K562 (cell line): Measurements from ENCODE around the gene LYSMD1. TPM values are rescaled to one million over a fixed set of nuclear protein-coding genes. Genes with fewer than 3 reads are reported as not detected.

Experiments used
- BRCA1 ChIP-seq, 2 experiments: fragments of 450-650 bp in 1 of 2; sonication (generic) in 1 of 2; formaldehyde crosslinking in 1 of 2; IDR thresholded peaks; 2 replicates each; pipeline versions ENCODE4 v1.5.0 to v1.6.1; 2017 to 2020; ENCODE audit warnings: mild to moderate bottlenecking in 1 of 2, missing genetic modification reagents in 1 of 2
- CHCHD3 ChIP-seq: fragments of 250-450 bp; sonication (Bioruptor Pico); IDR thresholded peaks from 2 replicates; pipeline ENCODE4 v2.1.2; 2022; ENCODE audit warnings: mild to moderate bottlenecking
- ESRRB ChIP-seq: fragments of 250-450 bp; sonication (Bioruptor Pico); IDR thresholded peaks from 2 replicates; pipeline ENCODE4 v1.5.0; 2020; ENCODE audit warnings: mild to moderate bottlenecking, moderate library complexity, borderline replicate concordance
- HNRNPH1 ChIP-seq: fragments of 200-400 bp; formaldehyde crosslinking; optimal IDR thresholded peaks from 2 replicates; pipeline ENCODE3; 2017; ENCODE audit warnings: low read depth, mild to moderate bottlenecking, low read length, moderate library complexity
- NFIX ChIP-seq: fragments of 250-450 bp; sonication (Bioruptor Pico); IDR thresholded peaks from 2 replicates; pipeline ENCODE4 v1.4.0; 2020; ENCODE audit warnings: low read depth, mild to moderate bottlenecking, moderate library complexity
- SAFB ChIP-seq: fragments of 200-400 bp; formaldehyde crosslinking; IDR thresholded peaks from 2 replicates; pipeline ENCODE4 v1.6.1; 2017; ENCODE audit warnings: low read depth, low read length, borderline replicate concordance
- SIX5 ChIP-seq, 2 experiments: IDR thresholded peaks; 2 replicates each; pipeline ENCODE4 v1.6.1; 2011; ENCODE audit warnings: low read length in 2 of 2, borderline replicate concordance in 1 of 2, low read depth in 1 of 2, mild to moderate bottlenecking in 1 of 2, moderate library complexity in 1 of 2; ENCODE audit not compliant: insufficient read depth in 1 of 2
- SMAD3 ChIP-seq: fragments of 450-650 bp; formaldehyde crosslinking; conservative IDR thresholded peaks from 2 replicates; pipeline ENCODE4 v1.4.0; 2020; ENCODE audit warnings: mild to moderate bottlenecking
- SNRNP70 ChIP-seq: fragments of 200-400 bp; formaldehyde crosslinking; optimal IDR thresholded peaks from 2 replicates; pipeline ENCODE3; 2017; ENCODE audit warnings: low read depth, low read length
- TOE1 ChIP-seq, 2 experiments: fragments of 450-650 bp in 1 of 2; sonication (generic) in 1 of 2; formaldehyde crosslinking in 1 of 2; IDR thresholded peaks; 2 replicates each; pipeline versions ENCODE4 v1.7.1 to v1.8.0; 2016 to 2022; ENCODE audit warnings: borderline replicate concordance in 2 of 2, mild to moderate bottlenecking in 2 of 2, antibody characterized with exemption in 1 of 2, inconsistent platforms in 1 of 2, low read depth in 1 of 2, missing genetic modification reagents in 1 of 2, moderate library complexity in 1 of 2
- ZNF239 ChIP-seq: fragments of 250-450 bp; sonication (Bioruptor Pico); IDR thresholded peaks from 2 replicates; pipeline ENCODE4 v1.4.0; 2020; ENCODE audit warnings: mild to moderate bottlenecking
- ZNF436 ChIP-seq: fragments of 250-450, 450-650 bp; sonication (Bioruptor Pico); formaldehyde crosslinking; IDR thresholded peaks from 2 replicates; pipeline ENCODE4 v1.7.0; 2020; ENCODE audit warnings: mild to moderate bottlenecking
- ZNF584 ChIP-seq: fragments of 200-800 bp; sonication (Bioruptor generic); IDR thresholded peaks from 2 replicates; pipeline ENCODE4 v1.6.1; 2016; ENCODE audit warnings: low read depth, mild to moderate bottlenecking, missing genetic modification characterization, missing compliant biosample characterization
- polyA plus RNA-seq, 8 experiments: library from polyadenylated mRNA; depleted of rRNA in 4 of 8; stranded (reverse) in 5 of 8; unstranded in 3 of 8; fragments of >200 nt; fragmentation: Nextera tagmentation in 2 of 8; fragmentation: Illumina TruSeq in 1 of 8; extraction: Ambion mirVana in 2 of 8; extraction: Trizol in 1 of 8; gene quantifications; 2 replicates each; pipeline versions ENCODE4 v1.2.1 to v1.2.3, GENCODE V29; 2011 to 2014; ENCODE audit warnings: inconsistent platforms in 1 of 8, missing spikeins in 1 of 8
- total RNA-seq, 7 experiments: library from RNA; depleted of rRNA in 6 of 7; stranded (reverse); fragments of >200 nt in 6 of 7; fragmentation: Illumina TruSeq in 2 of 7; extraction: Trizol in 2 of 7; gene quantifications; 2 replicates each; pipeline versions ENCODE4 v1.2.1 to v1.2.3, GENCODE V29; 2011 to 2021; ENCODE audit warnings: low replicate concordance in 1 of 7
- TF ChIP-seq, protein P1 (sequence below): sonication (generic); formaldehyde crosslinking; IDR thresholded peaks from 2 replicates; pipeline ENCODE4 v1.8.0; 2022; ENCODE audit warnings: mild to moderate bottlenecking, missing genetic modification reagents
- TF ChIP-seq, protein P2 (sequence below): sonication (generic); formaldehyde crosslinking; IDR thresholded peaks from 2 replicates; pipeline ENCODE4 v1.9.0; 2022; ENCODE audit warnings: mild to moderate bottlenecking, missing genetic modification reagents
- TF ChIP-seq, protein P3 (sequence below): fragments of 450-650 bp; IDR thresholded peaks from 2 replicates; pipeline ENCODE4 v1.6.1; 2016; ENCODE audit warnings: low read depth

Gene LYSMD1
- total and polyA plus RNA-seq, 9 of the 15 experiments (the other 6 are each of a cell fraction or from before 2014, with no cell fraction given): 2.2 to 9.4 (median 6.0) TPM

DNA sequence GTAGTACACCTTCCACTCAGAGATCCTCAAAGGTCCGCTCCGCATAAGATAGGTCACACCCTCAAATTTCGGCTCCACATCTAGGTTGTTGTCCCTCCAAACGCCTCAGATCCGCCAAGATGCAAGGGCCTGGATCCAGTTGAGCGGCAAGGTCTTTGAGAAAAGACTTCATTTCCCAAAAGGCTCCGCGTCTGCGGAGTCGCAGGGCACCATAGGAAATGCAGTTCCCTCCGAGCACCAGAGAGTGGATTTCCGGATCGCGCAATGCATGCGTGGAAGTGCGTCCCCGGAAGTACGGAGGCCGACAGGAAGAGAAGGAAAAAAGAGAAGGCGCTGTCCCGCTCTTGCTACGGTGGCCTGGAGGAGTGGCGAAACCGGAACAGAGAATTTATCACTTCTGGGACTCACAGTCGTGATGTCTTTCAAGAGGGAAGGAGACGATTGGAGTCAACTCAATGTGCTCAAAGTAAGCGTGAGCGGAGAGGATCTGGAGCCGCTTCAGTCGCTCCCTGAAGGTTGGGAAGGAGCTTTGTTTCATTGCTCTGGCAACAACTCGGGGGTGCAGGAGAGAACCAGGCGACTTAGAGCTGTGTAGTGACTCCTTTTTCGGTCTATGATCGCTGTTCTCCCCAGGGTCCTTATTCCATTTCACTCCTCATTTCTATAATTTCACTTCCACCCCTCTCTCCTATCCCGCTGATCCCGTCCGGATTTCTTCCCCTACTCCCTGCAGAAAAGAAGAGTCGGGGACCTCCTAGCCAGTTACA is at the start of gene LYSMD1, which contains the start of gene SCNM1 (continued):
- TF ChIP-seq, protein P1, sequence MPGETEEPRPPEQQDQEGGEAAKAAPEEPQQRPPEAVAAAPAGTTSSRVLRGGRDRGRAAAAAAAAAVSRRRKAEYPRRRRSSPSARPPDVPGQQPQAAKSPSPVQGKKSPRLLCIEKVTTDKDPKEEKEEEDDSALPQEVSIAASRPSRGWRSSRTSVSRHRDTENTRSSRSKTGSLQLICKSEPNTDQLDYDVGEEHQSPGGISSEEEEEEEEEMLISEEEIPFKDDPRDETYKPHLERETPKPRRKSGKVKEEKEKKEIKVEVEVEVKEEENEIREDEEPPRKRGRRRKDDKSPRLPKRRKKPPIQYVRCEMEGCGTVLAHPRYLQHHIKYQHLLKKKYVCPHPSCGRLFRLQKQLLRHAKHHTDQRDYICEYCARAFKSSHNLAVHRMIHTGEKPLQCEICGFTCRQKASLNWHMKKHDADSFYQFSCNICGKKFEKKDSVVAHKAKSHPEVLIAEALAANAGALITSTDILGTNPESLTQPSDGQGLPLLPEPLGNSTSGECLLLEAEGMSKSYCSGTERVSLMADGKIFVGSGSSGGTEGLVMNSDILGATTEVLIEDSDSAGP: no peak
- TF ChIP-seq ZNF436 (CRISPR knock-in tag): no peak
- TF ChIP-seq SNRNP70: no peak
- TF ChIP-seq, protein P2, sequence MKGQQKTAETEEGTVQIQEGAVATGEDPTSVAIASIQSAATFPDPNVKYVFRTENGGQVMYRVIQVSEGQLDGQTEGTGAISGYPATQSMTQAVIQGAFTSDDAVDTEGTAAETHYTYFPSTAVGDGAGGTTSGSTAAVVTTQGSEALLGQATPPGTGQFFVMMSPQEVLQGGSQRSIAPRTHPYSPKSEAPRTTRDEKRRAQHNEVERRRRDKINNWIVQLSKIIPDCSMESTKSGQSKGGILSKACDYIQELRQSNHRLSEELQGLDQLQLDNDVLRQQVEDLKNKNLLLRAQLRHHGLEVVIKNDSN (CRISPR knock-in tag): no peak
- TF ChIP-seq ZNF239: peak; percentile 12; the same call in 1 of the 2 replicates
- TF ChIP-seq BRCA1 (IDR thresholded peaks at IDR 0.05): no peak
- no peak for TF ChIP-seq BRCA1 (CRISPR knock-in tag; IDR thresholded peaks at IDR 0.05)
- TF ChIP-seq SAFB: no peak
- peak; percentile 87 for TF ChIP-seq TOE1 (IDR thresholded peaks at IDR 0.05; ENCODE audit: borderline replicate concordance)
- TF ChIP-seq TOE1 (CRISPR knock-in tag; IDR thresholded peaks at IDR 0.05; ENCODE audit: borderline replicate concordance, low read depth): no peak
- TF ChIP-seq ZNF584 (CRISPR knock-in tag): peak; percentile 81; the same call in 1 of the 2 replicates
- TF ChIP-seq CHCHD3: no peak
- no peak for TF ChIP-seq HNRNPH1
- 0 out of 2 replicates have a peak, but pooled peaks have one; percentile 36 for TF ChIP-seq SMAD3
- no peak for TF ChIP-seq ESRRB (CRISPR knock-in tag)
- peak; percentile 99 for TF ChIP-seq SIX5 (IDR thresholded peaks at IDR 0.05; ENCODE audit: borderline replicate concordance in 1 of 2, insufficient read depth in 1 of 2, low read depth in 1 of 2, low read length in 2 of 2)
- TF ChIP-seq, protein P3, sequence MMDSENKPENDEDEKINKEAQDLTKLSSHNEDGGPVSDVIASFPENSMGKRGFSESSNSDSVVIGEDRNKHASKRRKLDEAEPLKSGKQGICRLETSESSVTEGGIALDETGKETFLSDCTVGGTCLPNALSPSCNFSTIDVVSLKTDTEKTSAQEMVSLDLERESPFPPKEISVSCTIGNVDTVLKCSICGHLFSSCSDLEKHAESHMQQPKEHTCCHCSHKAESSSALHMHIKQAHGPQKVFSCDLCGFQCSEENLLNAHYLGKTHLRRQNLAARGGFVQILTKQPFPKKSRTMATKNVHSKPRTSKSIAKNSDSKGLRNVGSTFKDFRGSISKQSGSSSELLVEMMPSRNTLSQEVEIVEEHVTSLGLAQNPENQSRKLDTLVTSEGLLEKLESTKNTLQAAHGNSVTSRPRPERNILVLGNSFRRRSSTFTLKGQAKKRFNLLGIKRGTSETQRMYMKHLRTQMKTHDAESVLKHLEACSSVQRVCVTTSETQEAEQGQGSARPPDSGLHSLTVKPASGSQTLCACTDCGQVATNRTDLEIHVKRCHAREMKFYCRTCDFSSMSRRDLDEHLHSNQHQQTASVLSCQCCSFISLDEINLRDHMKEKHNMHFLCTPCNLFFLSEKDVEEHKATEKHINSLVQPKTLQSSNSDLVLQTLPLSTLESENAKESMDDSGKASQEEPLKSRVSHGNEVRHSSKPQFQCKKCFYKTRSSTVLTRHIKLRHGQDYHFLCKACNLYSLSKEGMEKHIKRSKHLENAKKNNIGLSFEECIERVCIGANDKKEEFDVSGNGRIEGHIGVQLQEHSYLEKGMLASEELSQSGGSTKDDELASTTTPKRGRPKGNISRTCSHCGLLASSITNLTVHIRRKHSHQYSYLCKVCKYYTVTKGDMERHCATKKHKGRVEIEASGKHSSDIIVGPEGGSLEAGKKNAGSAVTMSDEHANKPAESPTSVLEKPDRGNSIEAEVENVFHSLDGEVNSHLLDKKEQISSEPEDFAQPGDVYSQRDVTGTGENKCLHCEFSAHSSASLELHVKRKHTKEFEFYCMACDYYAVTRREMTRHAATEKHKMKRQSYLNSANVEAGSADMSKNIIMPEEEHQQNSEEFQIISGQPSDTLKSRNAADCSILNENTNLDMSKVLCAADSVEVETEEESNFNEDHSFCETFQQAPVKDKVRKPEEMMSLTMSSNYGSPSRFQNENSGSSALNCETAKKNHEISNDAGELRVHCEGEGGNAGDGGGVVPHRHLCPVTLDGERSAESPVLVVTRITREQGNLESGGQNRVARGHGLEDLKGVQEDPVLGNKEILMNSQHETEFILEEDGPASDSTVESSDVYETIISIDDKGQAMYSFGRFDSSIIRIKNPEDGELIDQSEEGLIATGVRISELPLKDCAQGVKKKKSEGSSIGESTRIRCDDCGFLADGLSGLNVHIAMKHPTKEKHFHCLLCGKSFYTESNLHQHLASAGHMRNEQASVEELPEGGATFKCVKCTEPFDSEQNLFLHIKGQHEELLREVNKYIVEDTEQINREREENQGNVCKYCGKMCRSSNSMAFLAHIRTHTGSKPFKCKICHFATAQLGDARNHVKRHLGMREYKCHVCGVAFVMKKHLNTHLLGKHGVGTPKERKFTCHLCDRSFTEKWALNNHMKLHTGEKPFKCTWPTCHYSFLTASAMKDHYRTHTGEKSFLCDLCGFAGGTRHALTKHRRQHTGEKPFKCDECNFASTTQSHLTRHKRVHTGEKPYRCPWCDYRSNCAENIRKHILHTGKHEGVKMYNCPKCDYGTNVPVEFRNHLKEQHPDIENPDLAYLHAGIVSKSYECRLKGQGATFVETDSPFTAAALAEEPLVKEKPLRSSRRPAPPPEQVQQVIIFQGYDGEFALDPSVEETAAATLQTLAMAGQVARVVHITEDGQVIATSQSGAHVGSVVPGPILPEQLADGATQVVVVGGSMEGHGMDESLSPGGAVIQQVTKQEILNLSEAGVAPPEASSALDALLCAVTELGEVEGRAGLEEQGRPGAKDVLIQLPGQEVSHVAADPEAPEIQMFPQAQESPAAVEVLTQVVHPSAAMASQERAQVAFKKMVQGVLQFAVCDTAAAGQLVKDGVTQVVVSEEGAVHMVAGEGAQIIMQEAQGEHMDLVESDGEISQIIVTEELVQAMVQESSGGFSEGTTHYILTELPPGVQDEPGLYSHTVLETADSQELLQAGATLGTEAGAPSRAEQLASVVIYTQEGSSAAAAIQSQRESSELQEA: peak; percentile 100
- TF ChIP-seq NFIX (CRISPR knock-in tag): no peak
